Epidermal melanocyte (primary cell): Measurements from ENCODE around the gene CAMKK1.
"Not testable (repeated sequence)": the region's sequence is repeated elsewhere in the genome, so short reads cannot be mapped to it uniquely, and the experiment has no call there.

ENCODE experiments used
- DNase-seq: peaks from one replicate; pipeline ENCODE4 v3.0.0; 2011; ENCODE audit warnings: low spot score; ENCODE audit not compliant: insufficient read length

Gene CAMKK1

GRCh38 chr17:3847165-3847670 is 45.6 kb downstream of the CAMKK1 start:
- DNase-seq: no peak

GRCh38 chr17:3846437-3847164 is 46.3 kb downstream of the CAMKK1 start:
- DNase-seq: peak; percentile 98

- DNase-seq: no peak
Measured at GRCh38 chr17:3845621-3846436, 47.0 kb downstream of the CAMKK1 start, which contains the start of gene NCBP3. TSS of gene NCBP3 (minus strand) at chr17:3846246. CDS start at chr17:3846223, 23 bp downstream.

GRCh38 chr17:3845291-3845620 is 47.6 kb downstream of the CAMKK1 start:
- no peak for DNase-seq

- DNase-seq: not testable (repeated sequence)
Measured at GRCh38 chr17:3844556-3844955, 48.3 kb downstream of the CAMKK1 start.

GRCh38 chr17:3843935-3844516 is 48.8 kb downstream of the CAMKK1 start:
- no peak for DNase-seq

GRCh38 chr17:3838206-3838605 is 54.6 kb downstream of the CAMKK1 start:
- no peak for DNase-seq

GRCh38 chr17:3836551-3836950 is 56.3 kb downstream of the CAMKK1 start:
- DNase-seq: no peak

GRCh38 chr17:3835410-3836229 is 57.2 kb downstream of the CAMKK1 start:
- DNase-seq: no peak

- DNase-seq: no peak
Measured at GRCh38 chr17:3834811-3835210, 58.0 kb downstream of the CAMKK1 start.

GRCh38 chr17:3828852-3829232 is 64.0 kb downstream of the CAMKK1 start:
- no peak for DNase-seq

- DNase-seq: no peak
Measured at GRCh38 chr17:3828151-3828851, 64.6 kb downstream of the CAMKK1 start.

- no peak for DNase-seq
Measured at GRCh38 chr17:3827124-3827773, 65.6 kb downstream of the CAMKK1 start.

GRCh38 chr17:3826191-3826590 is 66.7 kb downstream of the CAMKK1 start:
- no peak for DNase-seq

- DNase-seq: no peak
Measured at GRCh38 chr17:3821101-3821500, 71.8 kb downstream of the CAMKK1 start.

- no peak for DNase-seq
Measured at GRCh38 chr17:3818786-3819185, 74.1 kb downstream of the CAMKK1 start.

GRCh38 chr17:3817851-3818605 is 74.8 kb downstream of the CAMKK1 start:
- DNase-seq: no peak

- DNase-seq: no peak
Measured at GRCh38 chr17:3815925-3816324, 76.9 kb downstream of the CAMKK1 start.

GRCh38 chr17:3815122-3815521 is 77.7 kb downstream of the CAMKK1 start:
- DNase-seq: no peak
